Caco-2 (cell line): ENCODE results near the gene CCNO. TPM values are rescaled to one million over a fixed set of nuclear protein-coding genes. Genes with fewer than 3 reads are reported as not detected.

Experiments used
- BruUV-seq: library from RNA; stranded (reverse); fragments of 400-500 nt; replicated peaks from 2 replicates; lab custom pipeline; 2021; lab: Mats Ljungman, UMichigan
- CTCF ChIA-PET: fragments of 300-600 bp; sonication (Branson Sonifier 250); formaldehyde crosslinking; loops from one replicate; lab custom pipeline; 2022; ENCODE audit warnings: antibody characterized with exemption; lab: Charles Lee
- POLR2A ChIA-PET: fragments of 300-600 bp; sonication (Branson Sonifier 250); formaldehyde crosslinking; loops from one replicate; lab custom pipeline; 2022; ENCODE audit warnings: antibody characterized with exemption; lab: Charles Lee
- DNase-seq, 2 experiments: peaks; one replicate each; pipeline versions ENCODE4 v3.0.0 to v3.0.0-alpha.2; 2020 to 2022
- H3K27me3 ChIP-seq: replicated peaks from 2 replicates; pipeline ENCODE4 v1.6.0; 2011; ENCODE audit warnings: low read length; ENCODE audit not compliant: control insufficient read depth, insufficient read depth
- H3K36me3 ChIP-seq: 2 replicates; pipeline ENCODE4 v1.5.1; 2011; ENCODE audit warnings: low read length; ENCODE audit not compliant: control insufficient read depth, insufficient read depth
- H3K4me1 ChIP-seq: fragments of 250-450 bp; sonication (Bioruptor Pico); 2 replicates; pipeline ENCODE4 v1.5.1; 2020; ENCODE audit warnings: mild to moderate bottlenecking
- H3K4me3 ChIP-seq: 2 replicates; pipeline ENCODE4 v1.5.1; 2011; ENCODE audit warnings: low read depth, mild to moderate bottlenecking, control low read depth, low read length
- H3K9me3 ChIP-seq: fragments of 250-450 bp; sonication (Bioruptor Pico); 2 replicates; pipeline ENCODE4 v1.5.1; 2020; ENCODE audit warnings: mild to moderate bottlenecking, moderate library complexity
- H3K27ac Mint-ChIP-seq: one replicate; pipeline ENCODE4 v1.8.0; 2022; ENCODE audit warnings: mixed read lengths; ENCODE audit not compliant: unreplicated experiment
- H3K27me3 Mint-ChIP-seq: one replicate; pipeline ENCODE4 v1.8.0; 2022; ENCODE audit warnings: mixed read lengths; ENCODE audit not compliant: insufficient read depth, unreplicated experiment
- H3K36me3 Mint-ChIP-seq: one replicate; pipeline ENCODE4 v1.8.0; 2022; ENCODE audit warnings: mild to moderate bottlenecking, mixed read lengths; ENCODE audit not compliant: insufficient read depth, unreplicated experiment
- H3K4me1 Mint-ChIP-seq: one replicate; pipeline ENCODE4 v1.8.0; 2022; ENCODE audit warnings: low read depth, mixed read lengths; ENCODE audit not compliant: unreplicated experiment
- H3K4me3 Mint-ChIP-seq: one replicate; pipeline ENCODE4 v1.8.0; 2022; ENCODE audit warnings: mild to moderate bottlenecking, moderate library complexity, mixed read lengths; ENCODE audit not compliant: unreplicated experiment
- H3K9me3 Mint-ChIP-seq: one replicate; pipeline ENCODE4 v1.8.0; 2022; ENCODE audit warnings: mixed read lengths; ENCODE audit not compliant: unreplicated experiment
- intact Hi-C: fragments of 100-400 bp; cut with micrococcal nuclease; formaldehyde crosslinking; loops from one replicate; pipeline ENCODE4 v1.10.0; 2022; ENCODE audit not compliant: unreplicated experiment
- total RNA-seq: library from RNA; stranded (reverse); gene quantifications from 2 replicates; pipeline ENCODE4 v1.2.3, GENCODE V29; 2022
- TF ChIP-seq, protein P1 (sequence below), 2 experiments: fragments of 200-600 bp in 1 of 2; IDR thresholded peaks; 1 replicate in 1 of 2; 2 replicates in 1 of 2; pipeline versions ENCODE4 v1.5.1 to v1.8.0; 2011 to 2022; ENCODE audit warnings: antibody characterized with exemption in 1 of 2, control low read depth in 1 of 2, inconsistent platforms in 1 of 2, low read depth in 1 of 2, low read length in 1 of 2, mild to moderate bottlenecking in 1 of 2, moderate library complexity in 1 of 2; ENCODE audit not compliant: insufficient read depth in 1 of 2, severe bottlenecking in 1 of 2, unreplicated experiment in 1 of 2

Gene CCNO
- total RNA-seq, 1 experiment from 2014 or later = 3.9 TPM

GRCh38 chr5:55226027-55226933 is 7.1 kb downstream of the CCNO start:
- Mint-ChIP-seq H3K9me3 (no peaks in the 10 kb centered on the region), H3K27me3 (no peaks in the 10 kb centered on the region), H3K4me1 (peaks cover 10% of the 10 kb centered on the region), H3K4me3 (peak overlapping the region; percentile 87), H3K27ac (no peak overlapping the region), H3K36me3 (peaks cover 6% of the 10 kb centered on the region)
- no peaks in the 10 kb centered on the region for H3K4me1 ChIP-seq
- H3K36me3 ChIP-seq = no peaks in the 10 kb centered on the region
- BruUV-seq = TSS peak; percentile 40
- H3K27me3 ChIP-seq = peaks cover 3% of the 10 kb centered on the region
- H3K9me3 ChIP-seq = no peaks in the 10 kb centered on the region
- peak; percentile 86 to 89 for DNase-seq
- CTCF ChIA-PET = interaction anchor here (0.6 to 2.0 kb wide), 5 partner anchors 10 to 81 kb away, joined by 3 to 5 read pairs (median 3); partner anchors contain the start of genes DHX29, GPX8 and MTREX
- H3K4me3 ChIP-seq = peak overlapping the region; percentile 82
- TF ChIP-seq, protein P1, sequence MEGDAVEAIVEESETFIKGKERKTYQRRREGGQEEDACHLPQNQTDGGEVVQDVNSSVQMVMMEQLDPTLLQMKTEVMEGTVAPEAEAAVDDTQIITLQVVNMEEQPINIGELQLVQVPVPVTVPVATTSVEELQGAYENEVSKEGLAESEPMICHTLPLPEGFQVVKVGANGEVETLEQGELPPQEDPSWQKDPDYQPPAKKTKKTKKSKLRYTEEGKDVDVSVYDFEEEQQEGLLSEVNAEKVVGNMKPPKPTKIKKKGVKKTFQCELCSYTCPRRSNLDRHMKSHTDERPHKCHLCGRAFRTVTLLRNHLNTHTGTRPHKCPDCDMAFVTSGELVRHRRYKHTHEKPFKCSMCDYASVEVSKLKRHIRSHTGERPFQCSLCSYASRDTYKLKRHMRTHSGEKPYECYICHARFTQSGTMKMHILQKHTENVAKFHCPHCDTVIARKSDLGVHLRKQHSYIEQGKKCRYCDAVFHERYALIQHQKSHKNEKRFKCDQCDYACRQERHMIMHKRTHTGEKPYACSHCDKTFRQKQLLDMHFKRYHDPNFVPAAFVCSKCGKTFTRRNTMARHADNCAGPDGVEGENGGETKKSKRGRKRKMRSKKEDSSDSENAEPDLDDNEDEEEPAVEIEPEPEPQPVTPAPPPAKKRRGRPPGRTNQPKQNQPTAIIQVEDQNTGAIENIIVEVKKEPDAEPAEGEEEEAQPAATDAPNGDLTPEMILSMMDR (IDR thresholded peaks at IDR 0.05; ENCODE audit: insufficient read depth in 1 of 2, low read depth in 1 of 2, low read length in 1 of 2, severe bottlenecking in 1 of 2, unreplicated experiment in 1 of 2) = peak; percentile 83 to 91
- POLR2A ChIA-PET = interaction anchor here (1.2 kb wide), 1 partner anchor 82 kb away, joined by 3 read pairs; the partner anchor contains the start of gene MTREX
- intact Hi-C loops = loop anchor here (1.0 to 5.0 kb wide), 4 partner anchors 29 to 466 kb away; partner anchors contain the start of genes DHX29 and MTREX

GRCh38 chr5:55225346-55225745 is 8.1 kb downstream of the CCNO start:
- ChIA-PET POLR2A (no interaction called here), CTCF (interaction anchor here (0.5 kb wide), 1 partner anchor 517 kb away, joined by 4 read pairs; no protein-coding TSS in a partner anchor)
- BruUV-seq = no TSS peak
- no peaks in the 10 kb centered on the region for H3K4me1 ChIP-seq
- H3K27ac Mint-ChIP-seq = no peak overlapping the region
- H3K9me3 Mint-ChIP-seq = no peaks in the 10 kb centered on the region
- H3K9me3 ChIP-seq = no peaks in the 10 kb centered on the region
- H3K36me3 ChIP-seq = no peaks in the 10 kb centered on the region
- peaks cover 6% of the 10 kb centered on the region for H3K36me3 Mint-ChIP-seq
- H3K4me3 Mint-ChIP-seq = peak overlapping the region; percentile 87
- DNase-seq = no peak
- H3K27me3 Mint-ChIP-seq = no peaks in the 10 kb centered on the region
- no peak overlapping the region for H3K4me3 ChIP-seq
- intact Hi-C loops = loop anchor here (5.0 kb wide), 1 partner anchor 467 kb away; no protein-coding TSS in a partner anchor
- H3K27me3 ChIP-seq = no peaks in the 10 kb centered on the region
- TF ChIP-seq, protein P1 (IDR thresholded peaks at IDR 0.05; ENCODE audit: insufficient read depth in 1 of 2, low read depth in 1 of 2, low read length in 1 of 2, severe bottlenecking in 1 of 2, unreplicated experiment in 1 of 2) = no peak
- peaks cover 10% of the 10 kb centered on the region for H3K4me1 Mint-ChIP-seq

- no peak overlapping the region for H3K4me3 ChIP-seq
- DNase-seq = no peak
- no peaks in the 10 kb centered on the region for H3K27me3 Mint-ChIP-seq
- ChIA-PET POLR2A (no interaction called here), CTCF (no interaction called here)
- no peak overlapping the region for H3K4me3 Mint-ChIP-seq
- intact Hi-C loops = no loop called here
- TF ChIP-seq, protein P1 (IDR thresholded peaks at IDR 0.05; ENCODE audit: insufficient read depth in 1 of 2, low read depth in 1 of 2, low read length in 1 of 2, severe bottlenecking in 1 of 2, unreplicated experiment in 1 of 2) = no peak
- no TSS peak for BruUV-seq
- no peak overlapping the region for H3K27ac Mint-ChIP-seq
- no peaks in the 10 kb centered on the region for H3K9me3 ChIP-seq
- peaks cover 12% of the 10 kb centered on the region for H3K36me3 Mint-ChIP-seq
- no peaks in the 10 kb centered on the region for H3K9me3 Mint-ChIP-seq
- peaks cover 5% of the 10 kb centered on the region; the same call in 1 of the 2 replicates for H3K4me1 ChIP-seq
- peaks cover 13% of the 10 kb centered on the region for H3K4me1 Mint-ChIP-seq
- no peaks in the 10 kb centered on the region for H3K36me3 ChIP-seq
- H3K27me3 ChIP-seq = no peaks in the 10 kb centered on the region
Observed at GRCh38 chr5:55223812-55224240, 9.6 kb downstream of the CCNO start.
